H9 (cell line): ENCODE results near the gene RELCH. TPM values are rescaled to one million over a fixed set of nuclear protein-coding genes. Genes with fewer than 3 reads are reported as not detected.

ENCODE experiments used
- DNase-seq: peaks from one replicate; pipeline ENCODE4 v3.0.0-alpha.2; 2017
- H2AFZ ChIP-seq: one replicate; pipeline ENCODE4 v1.6.1; 2013; ENCODE audit warnings: mild to moderate bottlenecking, low read length, control low read depth, moderate library complexity
- H2AK5ac ChIP-seq: 2 replicates; pipeline ENCODE4 v1.6.1; 2013; ENCODE audit warnings: low read length, control low read depth, mixed read lengths; ENCODE audit not compliant: insufficient read length
- H2BK120ac ChIP-seq: one replicate; pipeline ENCODE4 v1.6.1; 2013; ENCODE audit warnings: low read depth, mild to moderate bottlenecking, low read length, control low read depth, inconsistent platforms; ENCODE audit not compliant: poor library complexity, severe bottlenecking
- H2BK12ac ChIP-seq: 2 replicates; pipeline ENCODE4 v1.6.1; 2013; ENCODE audit warnings: low read length, control low read depth, mixed read lengths, low read depth; ENCODE audit not compliant: insufficient read length
- H2BK15ac ChIP-seq: 2 replicates; pipeline ENCODE4 v1.6.1; 2013; ENCODE audit warnings: low read depth, low read length, control low read depth
- H2BK20ac ChIP-seq: one replicate; pipeline ENCODE4 v1.6.1; 2013; ENCODE audit warnings: low read depth, mild to moderate bottlenecking, low read length, control low read depth, inconsistent platforms; ENCODE audit not compliant: poor library complexity, severe bottlenecking
- H2BK5ac ChIP-seq: 2 replicates; pipeline ENCODE4 v1.6.1; 2013; ENCODE audit warnings: low read length, control low read depth, mixed read lengths; ENCODE audit not compliant: insufficient read length
- H3K14ac ChIP-seq: 2 replicates; pipeline ENCODE4 v1.6.1; 2013; ENCODE audit warnings: low read length, control low read depth; ENCODE audit not compliant: insufficient read depth
- H3K18ac ChIP-seq: 2 replicates; pipeline ENCODE4 v1.6.1; 2013; ENCODE audit warnings: low read depth, mild to moderate bottlenecking, mixed read lengths, low read length, control low read depth; ENCODE audit not compliant: insufficient read length
- H3K23ac ChIP-seq: 2 replicates; pipeline ENCODE4 v1.6.1; 2013; ENCODE audit warnings: low read length, control low read depth, mixed read lengths, low read depth; ENCODE audit not compliant: insufficient read length
- H3K23me2 ChIP-seq: 2 replicates; pipeline ENCODE4 v1.6.1; 2013; ENCODE audit warnings: low read depth, mild to moderate bottlenecking, mixed read lengths, low read length, control low read depth; ENCODE audit not compliant: insufficient read length, poor library complexity, severe bottlenecking
- H3K27ac ChIP-seq: 2 replicates; pipeline ENCODE4 v1.5.1; 2013; ENCODE audit warnings: low read length, control low read depth, mixed read lengths, low read depth; ENCODE audit not compliant: insufficient read length
- H3K27me3 ChIP-seq: 2 replicates; pipeline ENCODE4 v1.6.1; 2013; ENCODE audit warnings: low read length, control low read depth, inconsistent platforms; ENCODE audit not compliant: insufficient read depth
- H3K4ac ChIP-seq: 2 replicates; pipeline ENCODE4 v1.6.1; 2013; ENCODE audit warnings: low read depth, mild to moderate bottlenecking, control low read depth, inconsistent platforms, low read length, moderate library complexity
- H3K4me1 ChIP-seq: 2 replicates; pipeline ENCODE4 v1.6.1; 2013; ENCODE audit warnings: low read length, control low read depth, inconsistent platforms; ENCODE audit not compliant: insufficient read depth
- H3K4me2 ChIP-seq: 2 replicates; pipeline ENCODE4 v1.6.1; 2013; ENCODE audit warnings: low read length, control low read depth, mixed read lengths; ENCODE audit not compliant: insufficient read length, insufficient read depth
- H3K56ac ChIP-seq: 2 replicates; pipeline ENCODE4 v1.6.1; 2013; ENCODE audit warnings: low read depth, mild to moderate bottlenecking, mixed read lengths, low read length, control low read depth; ENCODE audit not compliant: insufficient read length
- H3K79me1 ChIP-seq: 2 replicates; pipeline ENCODE4 v1.6.1; 2013; ENCODE audit warnings: low read depth, mild to moderate bottlenecking, moderate library complexity, low read length, control low read depth, inconsistent platforms; ENCODE audit not compliant: insufficient read depth, poor library complexity, severe bottlenecking
- H3K79me2 ChIP-seq: 2 replicates; pipeline ENCODE4 v1.6.1; 2013; ENCODE audit warnings: low read length, control low read depth, inconsistent platforms; ENCODE audit not compliant: insufficient read depth
- H3K9ac ChIP-seq: 2 replicates; pipeline ENCODE4 v1.6.1; 2013; ENCODE audit warnings: low read length, control low read depth, mixed read lengths; ENCODE audit not compliant: insufficient read length; ENCODE audit errors: extremely low read depth
- H3K9me3 ChIP-seq: one replicate; pipeline ENCODE4 v1.6.1; 2013; ENCODE audit warnings: low read depth, low read length, inconsistent platforms; ENCODE audit not compliant: control insufficient read depth
- H3T11ph ChIP-seq: one replicate; pipeline ENCODE4 v1.6.1; 2013; ENCODE audit warnings: mild to moderate bottlenecking, low read length, control low read depth, inconsistent platforms
- H4K20me1 ChIP-seq: one replicate; pipeline ENCODE4 v1.6.1; 2013; ENCODE audit not compliant: control insufficient read depth, insufficient read length, insufficient read depth
- H4K5ac ChIP-seq: 2 replicates; pipeline ENCODE4 v1.6.1; 2013; ENCODE audit warnings: low read depth, mild to moderate bottlenecking, mixed read lengths, low read length, control low read depth; ENCODE audit not compliant: insufficient read length
- H4K8ac ChIP-seq: replicated peaks from 2 replicates; pipeline ENCODE4 v1.6.1; 2013; ENCODE audit warnings: low read length, control low read depth, mixed read lengths, low read depth; ENCODE audit not compliant: insufficient read length
- H4K91ac ChIP-seq: 2 replicates; pipeline ENCODE4 v1.6.1; 2013; ENCODE audit warnings: low read depth, mild to moderate bottlenecking, moderate library complexity, mixed read lengths, low read length, control low read depth; ENCODE audit not compliant: insufficient read length
- H3K27ac Mint-ChIP-seq, 3 experiments: 2 replicates in 2 of 3; 3 replicates in 1 of 3; pipeline ENCODE4 v1.8.0; 2020 to 2021; ENCODE audit warnings: mixed read lengths in 3 of 3, mild to moderate bottlenecking in 1 of 3, moderate library complexity in 1 of 3
- H3K27me3 Mint-ChIP-seq: 2 replicates; pipeline ENCODE4 v1.8.0; 2021; ENCODE audit warnings: low read depth, mild to moderate bottlenecking, moderate library complexity, mixed read lengths
- H3K36me3 Mint-ChIP-seq, 3 experiments: 2 replicates in 2 of 3; 3 replicates in 1 of 3; pipeline ENCODE4 v1.8.0; 2020 to 2021; ENCODE audit warnings: low read depth in 3 of 3, mixed read lengths in 3 of 3; ENCODE audit not compliant: insufficient read depth in 1 of 3
- H3K4me1 Mint-ChIP-seq, 2 experiments: 2 replicates each; pipeline ENCODE4 v1.8.0; 2020; ENCODE audit warnings: mixed read lengths in 2 of 2
- H3K4me3 Mint-ChIP-seq, 2 experiments: 2 replicates in 1 of 2; 3 replicates in 1 of 2; pipeline ENCODE4 v1.8.0; 2020 to 2021; ENCODE audit warnings: mild to moderate bottlenecking in 2 of 2, mixed read lengths in 2 of 2, moderate library complexity in 1 of 2
- H3K9me3 Mint-ChIP-seq, 2 experiments: 2 replicates in 1 of 2; 3 replicates in 1 of 2; pipeline ENCODE4 v1.8.0; 2020; ENCODE audit warnings: mild to moderate bottlenecking in 2 of 2, mixed read lengths in 2 of 2, moderate library complexity in 1 of 2
- CTCF ChIP-seq: fragments of 200-600 bp; sonication (generic); conservative IDR thresholded peaks from 3 replicates; pipeline ENCODE4 v1.8.0; 2021; ENCODE audit warnings: antibody characterized with exemption, mild to moderate bottlenecking
- WGBS: extraction: QIAGEN DNeasy Blood & Tissue Kit; methylation state at CpG from one replicate; pipeline ENCODE4 v1.1.7; 2013; ENCODE audit warnings: missing lambda C conversion rate, low lambda C conversion rate, mixed read lengths; ENCODE audit not compliant: insufficient read length; ENCODE audit errors: extremely low coverage; 5-methylcytosine and 5-hydroxymethylcytosine counted together
- total RNA-seq: library from RNA; stranded (reverse); gene quantifications from 2 replicates; pipeline ENCODE4 v1.2.1, GENCODE V29; 2021

The RELCH gene
- total RNA-seq, 1 experiment from 2014 or later: 32.3 TPM

- H2BK5ac ChIP-seq: no peak overlapping the region
- no CpG with 5 or more reads among the region's 1 CpG for WGBS
- H3K23ac ChIP-seq: no peak overlapping the region
- H2AK5ac ChIP-seq: no peak overlapping the region
- no peaks in the 10 kb centered on the region for H3K4me1 Mint-ChIP-seq
- no peak overlapping the region for H3K27ac ChIP-seq
- H3K9ac ChIP-seq: no peak overlapping the region
- no peaks in the 10 kb centered on the region for H3K27me3 ChIP-seq
- H4K20me1 ChIP-seq: no peaks in the 10 kb centered on the region
- H2BK20ac ChIP-seq: no peak overlapping the region
- H4K8ac ChIP-seq: no peak overlapping the region
- no peaks in the 10 kb centered on the region for H3K79me2 ChIP-seq
- no peak overlapping the region for H3T11ph ChIP-seq
- no peak overlapping the region for H4K91ac ChIP-seq
- H3K4ac ChIP-seq: no peak overlapping the region
- H2AFZ ChIP-seq: no peak overlapping the region
- H3K4me3 Mint-ChIP-seq: no peak overlapping the region
- no peaks in the 10 kb centered on the region for H3K79me1 ChIP-seq
- TF ChIP-seq CTCF: peak; percentile 44; the same call in 2 of the 3 replicates
- no peaks in the 10 kb centered on the region for H3K23me2 ChIP-seq
- H2BK12ac ChIP-seq: no peak overlapping the region
- no peaks in the 10 kb centered on the region for H3K9me3 ChIP-seq
- H3K9me3 Mint-ChIP-seq: peaks cover 3 to 6% of the 10 kb centered on the region in 2 experiments; a peak in 2 of 5 replicates
- no peak for DNase-seq
- H2BK15ac ChIP-seq: no peak overlapping the region
- H3K18ac ChIP-seq: no peak overlapping the region
- H3K4me2 ChIP-seq: no peak overlapping the region
- no peak overlapping the region for H3K56ac ChIP-seq
- no peaks in the 10 kb centered on the region for H3K4me1 ChIP-seq
- H2BK120ac ChIP-seq: no peak overlapping the region
- H3K36me3 Mint-ChIP-seq: peaks cover 5 to 14% (median 13%) of the 10 kb centered on the region in 3 experiments; a peak in 6 of 7 replicates
- no peak overlapping the region for H4K5ac ChIP-seq
- H3K27ac Mint-ChIP-seq: no peak overlapping the region
- no peak overlapping the region for H3K14ac ChIP-seq
- H3K27me3 Mint-ChIP-seq: no peaks in the 10 kb centered on the region
Measured at GRCh38 chr18:62245699-62246098, 58.6 kb downstream of the RELCH start.
